HCT116 (cell line): ENCODE data around the gene FOXP2. TPM values are rescaled to one million over a fixed set of nuclear protein-coding genes. Genes with fewer than 3 reads are reported as not detected.
"Not testable (repeated sequence)": the region's sequence is repeated elsewhere in the genome, so short reads cannot be mapped to it uniquely, and the experiment has no call there.

Experiments used
- ATAC-seq: fragments of 200-7000 bp; cut with Tn5 transposase; 2 replicates; pipeline ENCODE4 v1.9.1; 2020; ENCODE audit warnings: mild to moderate bottlenecking, moderate library complexity
- BruUV-seq: library from RNA; stranded (reverse); fragments of 400-500 nt; replicated peaks from 2 replicates; lab custom pipeline; 2021; lab: Mats Ljungman, UMichigan
- CTCF ChIA-PET: fragments of 300-600 bp; sonication (Branson Sonifier 250); formaldehyde crosslinking; loops from one replicate; lab custom pipeline; 2021; ENCODE audit warnings: antibody characterized with exemption; lab: Charles Lee
- POLR2A ChIA-PET: fragments of 300-600, 350-600 bp; sonication (Branson Sonifier 250); formaldehyde crosslinking; loops from one replicate; lab custom pipeline; 2021; ENCODE audit warnings: antibody characterized with exemption; lab: Charles Lee
- RAD21 ChIA-PET, 2 experiments: fragments of 300-600 bp; sonication (Branson Sonifier 250); formaldehyde crosslinking; loops; one replicate each; lab custom pipeline; 2023; ENCODE audit warnings: low total read pairs in 2 of 2; ENCODE audit not compliant: uncharacterized antibody in 2 of 2, unreplicated experiment in 2 of 2, low non-redundant PET in 1 of 2; lab: Charles Lee
- DNase-seq: peaks from one replicate; pipeline ENCODE4 v3.0.0-alpha.2; 2010; ENCODE audit warnings: low read depth, low spot score
- H2AFZ ChIP-seq: fragments of 200-600 bp; shearing (Covaris generic), sonication (generic); 2 replicates; pipeline ENCODE4 v1.6.1; 2017; ENCODE audit warnings: low read depth, mixed run types, mixed read lengths, antibody characterized with exemption, low read length; ENCODE audit not compliant: poor library complexity, severe bottlenecking
- H3K27ac ChIP-seq: 2 replicates; pipeline ENCODE4 v1.5.1; 2012; ENCODE audit warnings: low read depth, low read length
- H3K27me3 ChIP-seq: fragments of 200-600 bp; sonication (generic); 2 replicates; pipeline ENCODE4 v1.6.1; 2016; ENCODE audit warnings: mixed run types, low read length, mixed read lengths; ENCODE audit not compliant: insufficient read depth
- H3K36me3 ChIP-seq, 2 experiments: fragments of 200-500 bp in 1 of 2; fragments of 200-600 bp in 1 of 2; sonication (Bioruptor generic) in 1 of 2; sonication (generic) in 1 of 2; 2 replicates each; pipeline versions ENCODE4 v1.5.1 to v1.6.1; 2014 to 2016; ENCODE audit warnings: low read length in 2 of 2, inconsistent platforms in 1 of 2, mixed read lengths in 1 of 2, mixed run types in 1 of 2; ENCODE audit not compliant: insufficient read depth in 2 of 2, control insufficient read depth in 1 of 2
- H3K4me1 ChIP-seq, 2 experiments: fragments of 200-600 bp in 1 of 2; sonication (generic) in 1 of 2; 2 replicates each; pipeline versions ENCODE4 v1.5.1 to v1.6.1; 2012 to 2017; ENCODE audit warnings: low read length in 2 of 2, inconsistent platforms in 1 of 2, mild to moderate bottlenecking in 1 of 2, mixed read lengths in 1 of 2, mixed run types in 1 of 2, moderate library complexity in 1 of 2; ENCODE audit not compliant: insufficient read depth in 2 of 2, control insufficient read depth in 1 of 2
- H3K4me2 ChIP-seq: fragments of 200-600 bp; sonication (generic); 2 replicates; pipeline ENCODE4 v1.6.1; 2017; ENCODE audit warnings: mixed run types, low read length, mixed read lengths
- H3K4me3 ChIP-seq, 2 experiments: fragments of 200-600 bp in 1 of 2; sonication (generic) in 1 of 2; replicated peaks in 1 of 2; 2 replicates each; pipeline ENCODE4 v1.5.1; 2011 to 2016; ENCODE audit warnings: low read length in 2 of 2, control low read depth in 1 of 2, low read depth in 1 of 2, mild to moderate bottlenecking in 1 of 2, mixed read lengths in 1 of 2, mixed run types in 1 of 2
- H3K79me2 ChIP-seq: fragments of 200-600 bp; sonication (generic); 2 replicates; pipeline ENCODE4 v1.6.1; 2017; ENCODE audit warnings: mild to moderate bottlenecking, mixed run types, low read length, moderate library complexity, mixed read lengths; ENCODE audit not compliant: insufficient read depth
- H3K9ac ChIP-seq: fragments of 200-600 bp; sonication (generic); 2 replicates; pipeline ENCODE4 v1.6.1; 2016; ENCODE audit warnings: low read length, mixed read lengths
- H3K9me2 ChIP-seq: fragments of 200-600 bp; sonication (generic), shearing (Covaris generic); 2 replicates; pipeline ENCODE4 v1.6.1; 2017; ENCODE audit warnings: mixed run types, mild to moderate bottlenecking, moderate library complexity; ENCODE audit not compliant: insufficient read depth
- H3K9me3 ChIP-seq, 2 experiments: fragments of 200-500 bp in 1 of 2; fragments of 200-600 bp in 1 of 2; sonication (Bioruptor generic) in 1 of 2; sonication (generic) in 1 of 2; 2 replicates each; pipeline ENCODE4 v1.6.1; 2014 to 2017; ENCODE audit warnings: low read length in 2 of 2, mixed read lengths in 2 of 2, inconsistent platforms in 1 of 2, low read depth in 1 of 2, mild to moderate bottlenecking in 1 of 2, mixed run types in 1 of 2, moderate library complexity in 1 of 2; ENCODE audit not compliant: control insufficient read depth in 1 of 2, insufficient read depth in 1 of 2
- H4K20me1 ChIP-seq: fragments of 200-600 bp; sonication (generic), shearing (Covaris generic); 2 replicates; pipeline ENCODE4 v1.6.1; 2017; ENCODE audit warnings: mixed run types, mild to moderate bottlenecking, moderate library complexity; ENCODE audit not compliant: insufficient read depth
- ATF3 ChIP-seq: IDR thresholded peaks from 2 replicates; pipeline ENCODE4 v1.6.1; 2012
- CBX3 ChIP-seq: IDR thresholded peaks from 2 replicates; pipeline ENCODE4 v1.6.1; 2012; ENCODE audit warnings: low read depth
- CEBPB ChIP-seq: IDR thresholded peaks from 2 replicates; pipeline ENCODE4 v1.6.1; 2012; ENCODE audit warnings: low read depth
- EGR1 ChIP-seq: IDR thresholded peaks from 2 replicates; pipeline ENCODE4 v1.6.1; 2012; ENCODE audit warnings: low read depth
- EZH2 ChIP-seq: fragments of 200-600 bp; sonication (generic); IDR thresholded peaks from 2 replicates; pipeline ENCODE4 v1.6.1; 2017; ENCODE audit warnings: antibody characterized with exemption, mixed run types
- FOSL1 ChIP-seq: IDR thresholded peaks from 2 replicates; pipeline ENCODE4 v1.6.1; 2012; ENCODE audit warnings: low read depth
- JUND ChIP-seq: IDR thresholded peaks from 2 replicates; pipeline ENCODE4 v1.6.1; 2012
- MAX ChIP-seq: IDR thresholded peaks from 2 replicates; pipeline ENCODE4 v1.6.1; 2012
- POLR2A ChIP-seq: IDR thresholded peaks from 2 replicates; pipeline ENCODE4 v1.7.0; 2011; ENCODE audit warnings: borderline replicate concordance; ENCODE audit not compliant: insufficient read depth, insufficient read length; ENCODE audit errors: extremely low read depth
- RAD21 ChIP-seq: IDR thresholded peaks from 2 replicates; pipeline ENCODE4 v1.6.1; 2012; ENCODE audit warnings: low read depth, mild to moderate bottlenecking
- REST ChIP-seq: IDR thresholded peaks from 2 replicates; pipeline ENCODE4 v1.6.1; 2012; ENCODE audit warnings: low read depth
- SIN3A ChIP-seq: IDR thresholded peaks from 2 replicates; pipeline ENCODE4 v1.6.1; 2012; ENCODE audit warnings: low read depth
- SP1 ChIP-seq: IDR thresholded peaks from 2 replicates; pipeline ENCODE4 v1.6.1; 2012; ENCODE audit warnings: low read depth
- SRF ChIP-seq: IDR thresholded peaks from 2 replicates; pipeline ENCODE4 v1.6.1; 2012; ENCODE audit warnings: low read depth
- YY1 ChIP-seq: IDR thresholded peaks from 2 replicates; pipeline ENCODE4 v1.6.1; 2011; ENCODE audit warnings: low read length, low read depth, moderate library complexity, mild to moderate bottlenecking; ENCODE audit not compliant: insufficient replicate concordance; ENCODE audit errors: extremely low read depth
- ZBTB33 ChIP-seq: IDR thresholded peaks from 2 replicates; pipeline ENCODE4 v1.6.1; 2011; ENCODE audit warnings: mild to moderate bottlenecking, low read length, moderate library complexity; ENCODE audit not compliant: insufficient replicate concordance; ENCODE audit errors: extremely low read depth
- ZFX ChIP-seq: fragments of 450-650 bp; IDR thresholded peaks from 2 replicates; pipeline ENCODE4 v1.6.1; 2017
- intact Hi-C: fragments of 100-400 bp; cut with micrococcal nuclease; formaldehyde crosslinking; loops from 2 replicates; pipeline ENCODE4 v1.10.0; 2022
- total RNA-seq: library from RNA; stranded (reverse); gene quantifications from one replicate; pipeline ENCODE4 v1.2.1, GENCODE V29; 2021; ENCODE audit not compliant: unreplicated experiment

Gene FOXP2
- total RNA-seq, 1 experiment from 2014 or later = 2.5 TPM

GRCh38 chr7:114580963-114581362 lies 166.3 kb downstream of the FOXP2 start:
- H3K27me3 ChIP-seq, H3K4me3 ChIP-seq, H4K20me1 ChIP-seq, BruUV-seq, RAD21 ChIA-PET, H3K4me2 ChIP-seq, CTCF ChIA-PET, POLR2A ChIA-PET, ATAC-seq, intact Hi-C loops, H3K9ac ChIP-seq, H3K79me2 ChIP-seq, H3K36me3 ChIP-seq, H3K9me3 ChIP-seq, H3K9me2 ChIP-seq, H3K4me1 ChIP-seq, H3K27ac ChIP-seq, DNase-seq, H2AFZ ChIP-seq: not testable (repeated sequence)

- ATAC-seq = no peak
- Histone ChIP-seq H3K36me3 (no peaks in the 10 kb centered on the region), H3K27ac (no peak overlapping the region), H4K20me1 (no peaks in the 10 kb centered on the region), H3K27me3 (no peaks in the 10 kb centered on the region), H2AFZ (no peak overlapping the region), H3K79me2 (no peaks in the 10 kb centered on the region), H3K9me3 (no peaks in the 10 kb centered on the region), H3K4me3 (no peak overlapping the region), H3K9ac (no peak overlapping the region), H3K4me1 (no peaks in the 10 kb centered on the region), H3K4me2 (no peak overlapping the region), H3K9me2 (no peaks in the 10 kb centered on the region)
- no peak for DNase-seq
- intact Hi-C loops = no loop called here
- RAD21 ChIA-PET = no interaction called here
- TF ChIP-seq ZFX (no peak), RAD21 (no peak), POLR2A (no peak), SRF (no peak), EZH2 (no peak), ATF3 (no peak), CBX3 (no peak), SIN3A (no peak), FOSL1 (no peak), CEBPB (no peak), ZBTB33 (no peak), YY1 (no peak), JUND (no peak), MAX (no peak), EGR1 (no peak), REST (no peak), SP1 (no peak)
- CTCF ChIA-PET = no interaction called here
- BruUV-seq = no TSS peak
- POLR2A ChIA-PET = no interaction called here
Observed at GRCh38 chr7:114588506-114588905, 173.9 kb downstream of the FOXP2 start.
